OCI-LY7 (cell line): ENCODE results near the gene CCDC185.
"Not testable (repeated sequence)": the region's sequence is repeated elsewhere in the genome, so short reads cannot be mapped to it uniquely, and the experiment has no call there.

Experiments
- CTCF ChIP-seq: fragments of 200-600 bp; sonication (generic); conservative IDR thresholded peaks from 2 replicates; pipeline ENCODE4 v1.5.1; 2014; ENCODE audit warnings: mild to moderate bottlenecking, antibody characterized with exemption, low read length, moderate library complexity, mixed read lengths
- EZH2phosphoT487 ChIP-seq: fragments of 200-600 bp; sonication (generic); IDR thresholded peaks from 2 replicates; pipeline ENCODE4 v1.6.1; 2018; ENCODE audit warnings: low read depth, borderline replicate concordance, mild to moderate bottlenecking, mixed run types, antibody characterized with exemption, low read length, moderate library complexity, mixed read lengths

- not testable (repeated sequence) for TF ChIP-seq CTCF, EZH2phosphoT487
Observed at GRCh38 chr1:223399393-223399792, 6.2 kb downstream of the CCDC185 start.
